HUES48 (cell line): Measurements from ENCODE around the gene SPATS2L.

Experiments
- H3K27ac ChIP-seq: one replicate; pipeline ENCODE4 v1.7.0; 2013; ENCODE audit warnings: low read depth, low read length, inconsistent platforms
- H3K27me3 ChIP-seq: 2 replicates; pipeline ENCODE4 v1.6.1; 2013; ENCODE audit warnings: mild to moderate bottlenecking, low read length; ENCODE audit not compliant: control insufficient read depth, insufficient read depth
- H3K36me3 ChIP-seq: 2 replicates; pipeline ENCODE4 v1.6.1; 2013; ENCODE audit warnings: low read length; ENCODE audit not compliant: control insufficient read depth, insufficient read depth
- H3K4me1 ChIP-seq: 2 replicates; pipeline ENCODE4 v1.6.1; 2013; ENCODE audit warnings: mild to moderate bottlenecking, low read length; ENCODE audit not compliant: control insufficient read depth, insufficient read depth
- H3K4me3 ChIP-seq: 2 replicates; pipeline ENCODE4 v1.5.1; 2013; ENCODE audit warnings: mild to moderate bottlenecking, low read depth, low read length
- H3K9ac ChIP-seq: 2 replicates; pipeline ENCODE4 v1.6.1; 2013; ENCODE audit warnings: mild to moderate bottlenecking, low read depth, low read length, moderate library complexity
- H3K9me3 ChIP-seq: 2 replicates; pipeline ENCODE4 v1.6.1; 2013; ENCODE audit warnings: low read length; ENCODE audit not compliant: control insufficient read depth, insufficient read depth

Gene SPATS2L

GRCh38 chr2:200362202-200362917, 55.9 kb downstream of the SPATS2L start:
- Histone ChIP-seq H3K27ac (no peak overlapping the region), H3K9ac (no peak overlapping the region), H3K4me1 (peaks cover 55% of the 10 kb centered on the region), H3K27me3 (no peaks in the 10 kb centered on the region), H3K4me3 (no peak overlapping the region), H3K9me3 (no peaks in the 10 kb centered on the region), H3K36me3 (no peaks in the 10 kb centered on the region)

GRCh38 chr2:200363279-200363678, 56.8 kb downstream of the SPATS2L start:
- no peaks in the 10 kb centered on the region for H3K27me3 ChIP-seq
- peaks cover 62% of the 10 kb centered on the region for H3K4me1 ChIP-seq
- H3K27ac ChIP-seq, result no peak overlapping the region
- no peaks in the 10 kb centered on the region for H3K36me3 ChIP-seq
- no peaks in the 10 kb centered on the region for H3K9me3 ChIP-seq
- no peak overlapping the region for H3K4me3 ChIP-seq
- no peak overlapping the region for H3K9ac ChIP-seq

GRCh38 chr2:200364142-200364541, 57.6 kb downstream of the SPATS2L start:
- Histone ChIP-seq H3K9ac (no peak overlapping the region), H3K9me3 (no peaks in the 10 kb centered on the region), H3K27ac (no peak overlapping the region), H3K27me3 (no peaks in the 10 kb centered on the region), H3K4me1 (peaks cover 65% of the 10 kb centered on the region), H3K36me3 (no peaks in the 10 kb centered on the region), H3K4me3 (no peak overlapping the region)

GRCh38 chr2:200364620-200365019, 58.1 kb downstream of the SPATS2L start:
- Histone ChIP-seq H3K4me1 (peaks cover 63% of the 10 kb centered on the region), H3K4me3 (no peak overlapping the region), H3K9me3 (no peaks in the 10 kb centered on the region), H3K9ac (no peak overlapping the region), H3K27me3 (no peaks in the 10 kb centered on the region), H3K36me3 (no peaks in the 10 kb centered on the region), H3K27ac (no peak overlapping the region)

GRCh38 chr2:200365209-200365608, 58.7 kb downstream of the SPATS2L start:
- no peaks in the 10 kb centered on the region for H3K36me3 ChIP-seq

GRCh38 chr2:200367155-200367554, 60.7 kb downstream of the SPATS2L start:
- Histone ChIP-seq H3K36me3 (peaks cover 7% of the 10 kb centered on the region), H3K4me3 (no peak overlapping the region), H3K27me3 (no peaks in the 10 kb centered on the region), H3K9ac (no peak overlapping the region), H3K4me1 (peaks cover 42% of the 10 kb centered on the region), H3K27ac (no peak overlapping the region), H3K9me3 (no peaks in the 10 kb centered on the region)

More at GRCh38 chr2:200365209-200365608, 58.7 kb downstream of the SPATS2L start:
- Histone ChIP-seq H3K4me1 (peaks cover 57% of the 10 kb centered on the region), H3K27ac (no peak overlapping the region), H3K9me3 (no peaks in the 10 kb centered on the region), H3K4me3 (no peak overlapping the region), H3K27me3 (no peaks in the 10 kb centered on the region), H3K9ac (no peak overlapping the region)

GRCh38 chr2:200369886-200370285, 63.4 kb downstream of the SPATS2L start:
- Histone ChIP-seq H3K4me1 (peaks cover 18% of the 10 kb centered on the region; the same call in 1 of the 2 replicates), H3K4me3 (no peak overlapping the region), H3K27me3 (no peaks in the 10 kb centered on the region), H3K9me3 (no peaks in the 10 kb centered on the region), H3K27ac (no peak overlapping the region), H3K36me3 (peaks cover 7% of the 10 kb centered on the region), H3K9ac (no peak overlapping the region)

- no peak overlapping the region for H3K27ac ChIP-seq
- H3K36me3 ChIP-seq, result peaks cover 7% of the 10 kb centered on the region
- H3K4me3 ChIP-seq, result no peak overlapping the region
- H3K9me3 ChIP-seq, result no peaks in the 10 kb centered on the region
- H3K9ac ChIP-seq, result no peak overlapping the region
- peaks cover 24% of the 10 kb centered on the region for H3K4me1 ChIP-seq
- no peaks in the 10 kb centered on the region for H3K27me3 ChIP-seq
These were observed 66.7 kb downstream of the SPATS2L start for GRCh38 chr2:200373231-200373630.

- H3K36me3 ChIP-seq, result peaks cover 7% of the 10 kb centered on the region
- H3K9me3 ChIP-seq, result no peaks in the 10 kb centered on the region
- H3K27ac ChIP-seq, result no peak overlapping the region
- H3K27me3 ChIP-seq, result no peaks in the 10 kb centered on the region
- no peak overlapping the region for H3K9ac ChIP-seq
- H3K4me3 ChIP-seq, result no peak overlapping the region
- H3K4me1 ChIP-seq, result peaks cover 28% of the 10 kb centered on the region
These were observed 67.5 kb downstream of the SPATS2L start for GRCh38 chr2:200373973-200374416.

GRCh38 chr2:200376513-200377354, 70.2 kb downstream of the SPATS2L start:
- H3K9me3 ChIP-seq, result no peaks in the 10 kb centered on the region
- H3K4me1 ChIP-seq, result peaks cover 55% of the 10 kb centered on the region
- peaks cover 3% of the 10 kb centered on the region for H3K36me3 ChIP-seq
- H3K9ac ChIP-seq, result no peak overlapping the region
- peak overlapping the region; percentile 30 for H3K27ac ChIP-seq
- no peak overlapping the region for H3K4me3 ChIP-seq
- H3K27me3 ChIP-seq, result no peaks in the 10 kb centered on the region
